HG03196 (cell line): ENCODE data around the gene FGFR3.
"Not testable (repeated sequence)": the region's sequence is repeated elsewhere in the genome, so short reads cannot be mapped to it uniquely, and the experiment has no call there.

Experiments used
- ATAC-seq: cut with Tn5 transposase; IDR thresholded peaks from one replicate; pipeline ENCODE4 v1.9.1; 2021; ENCODE audit not compliant: unreplicated experiment

Gene FGFR3

DNA sequence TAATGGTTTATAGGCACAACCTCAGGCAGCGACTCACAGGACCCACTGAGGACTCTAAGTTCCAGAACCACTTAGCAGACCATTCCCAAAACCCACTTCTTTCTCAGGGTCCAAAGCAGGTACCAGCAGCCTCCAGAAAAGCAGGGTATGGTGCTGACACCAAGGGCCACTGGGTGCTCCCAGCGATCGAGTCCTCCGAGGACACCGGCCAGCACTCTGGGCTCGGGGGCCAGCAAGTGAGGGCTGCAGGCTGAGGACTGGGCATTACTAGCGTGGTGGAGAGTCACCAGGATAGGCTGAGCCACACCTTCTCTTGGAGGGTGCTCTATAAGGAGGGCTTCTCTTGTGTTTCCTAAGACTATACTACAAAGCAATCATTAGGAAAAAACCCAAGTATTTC lies 43.6 kb downstream of the FGFR3 start:
- ATAC-seq, result no peak

DNA sequence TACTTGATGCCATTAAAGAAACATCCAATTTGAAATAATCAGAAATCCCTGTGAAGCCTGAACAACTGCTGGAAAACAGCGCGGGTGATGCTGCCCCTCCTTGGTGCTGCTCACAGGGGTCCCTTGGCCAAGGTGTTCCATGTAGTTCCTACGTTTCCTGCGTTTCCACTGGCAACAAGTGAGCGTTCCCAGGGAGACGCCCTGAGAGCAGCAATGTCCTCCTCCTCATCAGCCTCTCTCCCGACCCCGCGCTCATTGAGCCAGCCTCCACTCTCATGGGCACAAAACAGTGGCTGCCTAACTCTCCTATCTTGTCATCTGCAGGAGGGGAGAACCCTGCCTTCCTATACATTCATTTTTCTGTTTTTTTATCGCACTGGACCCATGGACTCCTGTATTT lies 44.0 kb downstream of the FGFR3 start:
- no peak for ATAC-seq

DNA sequence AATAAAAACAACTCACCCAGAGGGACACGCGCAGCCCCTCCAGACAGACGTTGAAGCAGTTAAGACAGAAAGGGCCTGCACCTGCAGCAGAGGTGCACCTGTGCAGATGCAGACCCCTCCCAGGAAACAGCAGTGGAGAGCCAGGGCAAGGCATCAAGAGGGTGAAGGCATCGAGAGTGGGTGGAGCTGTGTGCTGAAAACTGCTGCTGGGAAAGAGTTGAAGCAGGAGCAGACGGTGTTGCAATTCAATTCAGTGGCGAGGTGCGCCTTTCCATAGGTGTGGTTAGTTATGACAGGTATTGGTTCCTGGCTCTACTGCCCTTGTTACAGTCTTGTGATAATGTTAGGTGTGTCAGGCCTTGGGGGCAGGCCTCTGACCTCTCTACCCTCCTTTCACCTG lies 46.2 kb downstream of the FGFR3 start:
- no peak for ATAC-seq

DNA sequence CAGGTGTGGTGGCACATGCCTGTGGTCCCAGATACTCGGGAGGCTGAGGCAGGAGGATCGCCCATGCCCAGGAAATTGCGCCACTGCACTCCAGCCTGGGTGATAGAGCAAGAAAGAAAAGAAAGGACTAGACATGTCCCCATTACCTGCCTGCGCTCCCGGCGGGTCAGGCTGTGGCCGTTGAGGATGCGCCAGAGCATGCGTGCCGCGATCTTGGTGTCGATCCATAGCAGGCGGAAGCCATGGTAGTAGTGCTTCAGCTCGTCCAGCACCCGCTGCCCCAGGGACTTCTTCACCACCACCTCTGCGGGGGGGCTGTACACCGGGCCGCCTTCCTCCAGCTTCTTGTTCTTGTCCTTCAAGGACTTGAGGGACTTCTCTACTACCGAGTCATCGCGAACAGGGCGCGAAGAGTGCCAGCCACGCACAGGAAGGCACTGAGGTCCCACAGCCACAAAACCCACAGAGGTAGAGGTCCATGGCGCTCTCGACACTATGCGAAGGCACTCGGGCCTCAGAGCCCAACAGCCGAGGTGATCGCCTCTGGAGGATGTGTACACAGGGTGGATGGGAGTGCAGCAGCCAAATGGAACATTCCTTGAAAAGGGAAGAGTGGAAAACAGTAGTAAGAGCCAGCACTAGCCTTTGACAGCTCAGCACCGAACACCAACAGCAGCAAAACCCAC lies 48.3 kb downstream of the FGFR3 start:
- ATAC-seq, result no peak

DNA sequence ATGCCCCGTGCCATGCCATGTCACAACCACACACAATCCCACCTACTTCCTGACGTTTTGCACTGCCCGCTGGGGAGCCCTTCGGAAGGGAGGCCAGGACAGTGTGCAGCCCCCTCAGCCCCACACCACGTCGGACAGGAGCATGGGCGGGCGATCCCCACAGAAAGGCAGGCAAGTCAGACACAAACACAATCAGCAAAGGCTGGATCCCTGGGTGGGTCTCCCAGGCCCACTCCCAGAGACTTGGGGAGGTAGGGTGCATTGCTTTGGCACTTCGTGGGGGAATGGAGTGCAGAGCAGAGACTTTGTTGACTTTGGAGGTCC lies 48.8 kb downstream of the FGFR3 start:
- no peak for ATAC-seq

DNA sequence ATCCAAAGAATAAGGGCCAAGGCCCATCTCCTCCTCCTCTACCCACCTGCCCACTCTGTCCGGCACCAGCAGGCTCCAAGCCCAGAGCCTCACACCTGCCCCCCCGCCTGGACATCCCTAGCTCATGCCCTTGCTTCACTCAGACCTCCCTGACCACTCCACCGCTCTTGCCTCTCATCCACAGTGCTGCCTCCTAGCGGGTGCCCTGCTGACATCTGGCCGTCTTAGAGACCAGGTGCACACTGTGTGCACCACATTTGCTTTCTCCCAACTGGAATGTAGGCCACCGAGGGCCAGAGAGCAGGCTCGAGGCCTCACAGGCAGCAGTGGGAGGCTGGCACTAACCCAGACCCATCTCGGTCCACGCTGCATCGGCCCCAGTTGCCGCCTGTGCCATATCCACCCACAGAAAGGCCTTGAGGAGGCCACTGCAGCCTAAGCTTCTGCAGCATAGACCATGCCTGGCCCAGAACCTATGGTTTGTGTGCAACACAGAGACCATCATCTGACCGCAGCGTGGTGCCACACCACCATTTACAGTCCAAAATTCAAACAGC lies 49.3 kb downstream of the FGFR3 start:
- ATAC-seq, result no peak

DNA sequence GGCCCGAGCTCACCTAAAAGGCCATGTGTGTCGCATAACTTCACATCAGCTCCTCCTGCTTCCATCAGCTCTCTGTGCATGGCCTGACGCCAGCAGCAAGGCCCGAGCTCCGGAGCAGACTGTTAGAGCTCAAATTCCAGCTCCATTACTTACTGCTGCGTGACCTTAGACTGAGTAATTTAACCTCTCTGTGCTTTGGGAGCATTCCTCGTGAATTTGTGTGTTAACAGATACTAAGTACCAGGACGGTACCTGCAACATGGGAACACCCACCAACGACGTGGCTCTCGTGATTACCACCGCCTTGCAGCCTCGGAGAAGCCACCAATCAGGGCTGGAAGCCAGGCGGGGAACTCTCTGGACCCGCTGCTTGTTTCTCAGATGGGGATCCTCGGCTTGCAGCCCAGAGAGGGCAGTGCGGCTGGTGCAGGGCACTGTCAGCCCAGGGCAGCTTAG lies 49.9 kb downstream of the FGFR3 start:
- ATAC-seq, result no peak

DNA sequence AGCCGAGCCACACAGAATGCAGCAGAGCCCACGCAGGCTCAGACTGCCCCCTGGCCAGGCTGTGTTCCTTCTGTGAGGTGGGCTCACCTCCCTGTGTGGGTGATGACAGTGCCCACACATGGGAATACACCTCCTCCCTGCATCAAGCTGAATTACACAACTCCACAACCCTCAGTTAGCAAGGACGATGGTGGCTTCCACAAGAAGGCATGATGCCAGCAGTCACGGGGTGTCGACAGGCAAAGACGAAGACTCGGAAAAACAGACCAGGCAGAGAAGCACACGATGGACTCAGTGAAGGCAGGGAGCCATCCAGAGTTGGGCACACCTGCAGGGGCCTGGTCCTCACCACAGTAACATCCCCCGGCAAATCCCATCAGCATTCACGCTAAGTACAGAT lies 50.8 kb downstream of the FGFR3 start:
- ATAC-seq, result no peak

DNA sequence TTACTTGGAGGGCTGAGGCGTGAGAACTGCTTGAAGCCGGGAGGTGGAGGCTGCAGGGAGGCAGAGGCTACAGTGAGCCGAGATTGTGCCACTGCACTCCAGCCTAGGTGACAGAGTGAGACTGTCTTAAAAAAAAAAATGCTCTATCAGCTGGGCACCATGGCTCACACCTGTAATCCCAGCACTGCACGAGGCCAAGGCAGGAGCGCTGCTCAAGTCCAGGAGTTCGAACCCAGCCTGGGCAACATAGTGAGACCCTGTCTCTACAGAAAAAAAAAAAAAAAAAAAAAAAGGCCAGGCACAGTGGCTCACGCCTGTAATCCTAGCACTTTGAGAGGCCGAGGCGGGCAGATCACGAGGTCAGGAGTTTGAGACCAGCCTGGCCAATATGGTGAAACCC lies 51.5 kb downstream of the FGFR3 start:
- not testable (repeated sequence) for ATAC-seq

DNA sequence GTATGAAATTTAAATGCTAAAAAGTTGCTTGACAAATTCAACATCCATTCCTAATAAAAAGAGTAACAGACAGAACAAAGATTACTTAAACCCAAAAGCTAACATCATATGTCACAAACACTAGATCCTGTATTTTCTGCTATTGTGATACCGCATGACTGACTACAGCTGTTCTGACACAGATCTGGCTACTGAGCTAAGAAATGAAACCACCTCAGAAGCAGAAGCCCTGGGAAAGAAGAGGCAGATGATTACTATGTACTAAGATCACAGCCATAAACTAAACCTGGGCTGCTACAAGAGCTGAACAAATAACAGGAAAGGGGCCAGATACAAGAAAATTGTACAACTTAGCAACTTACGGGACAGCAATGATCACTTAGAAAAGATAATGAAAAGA lies 53.5 kb downstream of the FGFR3 start:
- no peak for ATAC-seq

DNA sequence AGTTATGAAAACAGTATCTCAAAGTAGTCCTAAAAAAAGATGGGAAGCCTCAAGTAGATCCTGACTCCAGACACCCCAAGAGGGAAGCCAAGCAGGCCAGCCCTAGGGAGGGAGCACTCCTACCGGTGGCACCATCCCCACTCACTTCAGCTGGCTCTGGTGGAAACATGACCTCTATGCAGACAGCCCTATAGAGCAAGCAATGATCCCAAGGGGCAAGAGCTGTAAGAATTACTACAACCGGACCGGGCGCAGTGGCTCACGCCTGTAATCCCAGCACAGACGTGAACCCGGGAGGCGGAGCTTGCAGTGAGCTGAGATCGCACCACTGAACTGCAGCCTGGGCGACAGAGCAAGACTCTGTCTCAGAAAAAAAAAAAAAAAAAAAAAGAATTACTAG lies 57.2 kb downstream of the FGFR3 start:
- no peak for ATAC-seq

DNA sequence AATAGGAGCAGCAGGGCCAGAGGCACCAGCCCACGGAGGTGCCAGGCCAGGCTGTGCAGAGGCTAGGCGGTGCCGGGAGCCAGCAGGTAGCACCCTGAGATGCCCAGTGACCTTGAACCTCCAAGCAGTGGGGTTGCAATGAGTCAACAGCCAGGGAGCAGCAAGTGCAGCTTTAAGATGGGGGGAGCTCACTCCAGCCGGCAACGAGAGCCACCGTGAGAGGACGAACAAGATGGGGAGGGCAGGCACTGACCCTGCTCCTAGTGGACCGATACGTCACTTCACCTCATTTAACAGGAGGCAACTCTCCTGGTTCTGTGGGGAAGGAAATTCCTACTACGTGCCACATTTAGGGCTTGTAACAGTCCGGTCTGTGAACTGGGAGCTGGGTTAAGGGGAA lies 58.1 kb downstream of the FGFR3 start:
- no peak for ATAC-seq

DNA sequence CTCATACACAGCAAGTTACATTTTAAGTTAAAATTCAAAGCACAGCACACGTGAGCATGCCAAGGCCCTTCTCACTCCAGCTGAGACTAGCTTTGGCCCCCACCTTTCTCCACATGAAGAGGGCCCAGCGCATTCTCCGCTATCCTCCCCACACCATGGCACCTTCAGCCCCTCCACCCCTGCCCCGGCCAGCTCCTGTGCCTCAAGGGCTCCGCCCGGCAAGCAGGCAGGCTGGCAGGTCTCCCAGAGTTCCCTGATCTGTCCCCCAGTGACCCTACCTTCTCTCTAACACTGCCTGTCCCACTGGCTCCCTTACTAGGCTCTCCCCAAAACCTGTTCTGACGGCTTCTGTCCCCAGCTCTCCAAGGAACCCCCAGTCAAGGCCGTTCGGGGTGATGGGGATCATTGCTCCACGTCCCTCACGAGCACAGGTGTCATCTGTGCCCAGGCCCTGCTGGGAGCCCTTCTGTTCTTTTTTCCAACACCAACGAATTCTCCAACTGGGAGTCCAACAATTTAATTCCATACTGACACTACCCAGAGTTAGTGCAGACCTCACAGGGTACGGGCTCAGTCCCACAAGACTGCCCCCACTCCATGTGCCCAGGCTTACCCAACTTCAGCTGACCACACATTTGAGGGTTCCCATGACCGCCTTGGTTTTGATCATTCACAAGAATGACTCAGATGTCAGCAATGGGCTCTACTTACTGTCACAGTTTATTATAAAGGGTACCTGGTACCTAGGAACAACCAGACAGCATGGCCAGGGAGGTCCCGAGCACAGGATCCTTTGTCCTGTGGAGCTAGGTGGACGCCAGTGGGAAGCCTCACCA lies 58.7 kb downstream of the FGFR3 start:
- ATAC-seq, result no peak

DNA sequence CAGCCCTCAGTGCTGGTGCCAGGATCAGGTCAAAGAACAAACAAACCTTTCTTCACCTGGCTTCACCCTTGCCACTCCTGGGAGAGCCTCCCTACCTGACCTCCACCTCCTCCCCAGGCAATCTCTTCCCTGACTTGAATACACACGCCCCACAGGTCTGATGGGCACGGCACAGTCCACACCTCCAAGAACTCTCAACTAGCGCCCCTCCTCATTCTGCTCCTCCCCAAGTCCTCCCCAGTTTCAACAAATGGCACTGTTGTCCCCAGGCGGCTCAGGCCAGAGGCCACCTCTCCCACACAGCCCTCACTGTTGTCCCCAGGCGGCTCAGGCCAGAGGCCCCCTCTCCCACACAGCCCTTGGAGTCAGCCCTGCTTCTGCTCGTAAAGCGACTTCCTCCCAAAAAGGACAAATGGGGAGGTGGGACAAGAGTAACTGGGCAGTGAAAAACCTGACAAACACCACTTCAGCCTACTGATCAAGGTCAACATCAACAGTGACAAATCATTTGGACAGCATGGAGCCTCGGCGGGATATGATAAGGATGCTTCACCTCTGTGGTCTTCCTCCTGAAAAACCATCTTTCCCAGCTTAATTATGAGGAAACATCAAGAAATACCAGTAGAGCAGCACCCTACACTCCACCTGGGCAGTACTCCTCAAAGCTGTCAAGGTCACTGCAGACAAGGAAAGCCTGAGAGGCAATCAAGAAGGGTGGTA lies 60.0 kb downstream of the FGFR3 start:
- ATAC-seq, result no peak

DNA sequence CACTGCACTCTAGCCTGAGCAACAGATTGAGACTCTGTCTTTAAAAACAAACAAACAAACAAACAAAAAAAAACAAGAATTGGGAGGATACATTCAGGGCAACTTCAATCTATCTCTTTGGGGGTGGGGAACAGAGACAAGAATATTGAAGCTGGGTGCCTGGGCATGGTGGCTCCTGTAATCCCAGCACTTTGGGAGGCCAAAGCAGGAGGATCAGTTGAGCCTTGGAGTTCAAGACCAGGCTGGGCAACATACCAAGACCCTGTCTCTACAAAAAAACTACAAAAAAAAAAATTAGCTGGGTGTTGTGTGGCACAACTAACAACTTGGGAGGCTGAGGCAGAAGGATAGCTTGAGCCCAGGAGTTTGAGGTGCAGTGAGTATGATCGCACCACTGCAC lies 61.7 kb downstream of the FGFR3 start:
- no peak for ATAC-seq

DNA sequence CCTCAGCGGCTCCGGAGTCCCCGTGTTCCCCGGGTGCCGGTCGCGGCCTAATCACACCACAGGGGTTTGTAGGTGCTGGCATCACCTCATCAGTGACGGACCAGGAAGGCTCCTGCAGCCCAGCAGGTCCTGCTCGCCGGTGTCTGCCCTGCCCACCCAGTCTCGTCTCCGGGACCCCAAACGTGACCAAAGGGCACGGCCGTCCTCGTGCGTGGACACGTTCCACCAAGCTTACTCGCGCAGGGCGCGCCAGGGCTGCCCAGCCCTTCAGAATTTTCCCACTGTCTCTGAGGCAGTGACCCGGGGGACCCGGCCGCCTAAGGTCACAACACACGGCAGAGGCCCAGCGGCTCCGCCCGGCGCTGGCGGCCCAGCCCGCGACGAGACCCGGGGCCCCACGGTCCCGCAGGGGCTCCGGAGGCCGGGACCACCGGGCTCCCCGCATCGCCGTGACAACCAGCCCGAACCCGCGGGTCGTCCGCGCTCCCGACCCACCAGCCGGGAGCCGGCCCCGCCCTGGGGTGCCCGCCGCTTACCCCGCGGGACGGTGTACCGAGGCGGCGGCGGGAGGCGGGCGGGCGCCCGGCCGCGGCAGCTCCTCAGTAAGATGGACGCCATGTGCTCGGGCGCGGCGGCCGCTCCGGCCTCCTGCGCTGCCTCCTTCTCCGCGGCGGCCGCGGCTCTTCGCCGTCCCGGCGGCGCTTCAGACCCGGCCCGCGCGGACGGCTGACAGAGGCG lies 62.4 kb downstream of the FGFR3 start:
- peak; percentile 9 for ATAC-seq

DNA sequence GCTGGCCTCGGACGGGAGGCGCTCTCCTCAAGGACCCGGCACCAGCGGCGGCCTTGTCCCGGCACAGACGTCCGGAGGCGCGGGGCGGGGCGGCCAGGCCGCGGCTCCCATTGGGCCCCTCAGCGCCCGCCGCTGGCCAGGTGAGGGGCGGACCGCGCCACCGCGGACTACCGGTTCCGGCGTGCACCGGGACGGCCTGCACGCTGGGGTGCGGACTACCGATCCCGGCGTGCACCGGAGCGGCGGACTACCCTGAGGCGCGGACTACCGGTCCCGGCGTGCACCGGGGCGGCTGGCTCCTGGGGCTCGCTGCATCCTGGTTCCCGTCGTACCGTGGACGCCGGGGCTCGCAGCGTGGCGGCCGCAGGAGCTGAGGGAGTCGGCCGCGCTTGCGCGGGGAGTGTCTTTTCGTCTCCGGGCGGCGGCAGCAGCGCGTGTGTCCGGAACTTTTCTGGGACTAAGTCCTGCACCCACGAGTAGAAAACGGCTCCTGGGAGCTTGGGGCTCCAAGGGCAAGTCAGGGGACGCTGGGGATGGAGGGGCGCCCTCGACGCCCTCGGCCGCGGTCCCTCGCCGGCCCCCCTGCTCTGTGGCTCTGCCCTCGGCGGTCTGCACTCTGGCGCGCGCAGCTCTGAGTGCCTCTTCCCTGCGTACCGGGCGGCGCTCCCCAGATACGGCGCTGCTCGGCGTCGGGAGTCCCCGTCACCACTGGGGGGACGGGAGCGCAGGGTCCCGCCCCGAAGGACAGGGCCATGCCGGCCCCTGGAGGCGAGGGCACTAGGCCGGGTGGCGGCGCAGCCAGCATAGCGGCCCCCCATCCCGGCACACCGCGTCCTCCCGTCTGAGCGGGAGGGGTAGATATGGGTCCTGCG lies 63.2 kb downstream of the FGFR3 start, which contains the start of gene LETM1:
LETM1 (minus strand) TSS at position 86 of the 872 bp plus-strand sequence. CDS start 206 bp downstream, outside the sequence.
- peak; percentile 88 for ATAC-seq

DNA sequence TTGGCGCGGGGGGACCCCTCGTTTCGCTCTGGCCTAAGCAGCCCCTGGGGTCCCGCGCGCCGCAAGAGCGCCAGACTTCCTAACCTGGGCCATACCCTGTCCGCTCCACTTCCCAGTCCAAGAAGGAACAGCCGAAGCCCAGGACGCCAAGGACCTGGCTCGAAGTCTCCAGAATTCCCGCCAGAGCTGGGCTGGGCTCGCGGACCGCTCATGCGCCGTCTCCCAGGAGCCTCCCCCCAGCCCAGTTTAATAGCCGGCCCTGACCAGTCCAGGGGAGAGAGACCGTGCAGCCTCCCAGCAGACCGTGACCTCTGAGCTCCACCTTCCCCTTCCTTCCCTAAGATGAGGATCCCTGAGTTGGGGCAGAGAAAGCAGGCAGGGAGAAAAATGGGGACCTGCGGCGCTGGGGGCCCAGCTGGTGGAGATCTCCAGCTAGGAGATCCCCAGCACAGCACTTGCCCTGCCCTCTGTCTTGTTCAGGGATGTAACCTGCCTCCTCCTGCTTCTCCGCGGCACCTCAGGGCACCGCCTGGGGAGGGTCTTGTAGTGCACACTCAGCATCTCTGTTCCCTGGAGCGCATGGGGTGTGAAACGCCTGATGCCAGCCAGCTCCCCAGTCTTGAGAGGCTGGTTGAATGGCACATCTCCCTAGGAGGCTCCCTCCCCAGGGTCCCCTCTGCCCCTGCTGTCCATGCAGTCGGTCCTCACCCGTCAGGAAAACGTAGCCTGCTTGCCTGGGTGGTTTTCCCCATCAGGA lies 64.0 kb downstream of the FGFR3 start:
- no peak for ATAC-seq

DNA sequence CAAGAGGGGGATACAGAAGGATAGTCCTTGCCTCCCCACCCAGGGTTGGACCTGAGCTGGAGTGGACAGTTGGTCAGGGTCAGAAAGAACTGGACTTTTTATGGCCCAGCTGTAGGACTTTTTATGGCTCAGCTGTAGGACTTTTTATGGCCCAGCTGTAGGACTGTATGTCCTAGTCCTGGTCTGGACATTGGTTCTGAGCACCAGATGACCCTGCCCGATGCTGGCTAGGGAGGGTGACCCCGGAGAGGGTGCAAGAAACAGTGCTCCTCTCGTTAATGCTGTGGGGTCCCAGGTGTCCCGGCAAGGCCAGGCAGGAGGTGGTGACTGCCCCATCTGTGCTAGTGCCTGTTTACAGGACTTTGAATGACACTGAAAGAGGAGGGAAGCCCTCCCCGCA lies 64.8 kb downstream of the FGFR3 start:
- no peak for ATAC-seq
